HG03432 (cell line): ENCODE results near the gene WASHC4.
"Not testable (repeated sequence)": the region's sequence is repeated elsewhere in the genome, so short reads cannot be mapped to it uniquely, and the experiment has no call there.

Source experiments
- ATAC-seq: cut with Tn5 transposase; IDR thresholded peaks from one replicate; pipeline ENCODE4 v1.9.1; 2021; ENCODE audit warnings: mild to moderate bottlenecking, moderate library complexity; ENCODE audit not compliant: unreplicated experiment

WASHC4 gene

DNA sequence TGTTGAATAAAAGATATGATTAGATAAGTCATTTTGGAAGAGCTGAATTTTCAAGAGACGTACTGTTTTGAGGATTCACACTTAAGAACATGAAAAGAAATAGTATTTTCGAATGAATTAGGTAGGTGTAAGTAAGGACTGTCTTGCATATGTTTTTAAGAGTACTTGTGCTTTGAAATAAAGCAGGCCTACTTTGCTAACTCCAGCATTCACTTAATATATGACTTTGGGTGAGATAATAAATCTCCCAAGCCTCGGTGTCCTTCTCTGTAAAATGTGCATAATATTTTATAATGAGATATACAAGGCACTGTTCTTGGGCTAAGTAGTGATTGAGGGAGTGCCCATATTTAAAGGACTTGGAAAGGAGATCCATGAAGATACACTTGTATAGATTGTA is 54.6 kb downstream of the WASHC4 start:
- ATAC-seq: no peak

DNA sequence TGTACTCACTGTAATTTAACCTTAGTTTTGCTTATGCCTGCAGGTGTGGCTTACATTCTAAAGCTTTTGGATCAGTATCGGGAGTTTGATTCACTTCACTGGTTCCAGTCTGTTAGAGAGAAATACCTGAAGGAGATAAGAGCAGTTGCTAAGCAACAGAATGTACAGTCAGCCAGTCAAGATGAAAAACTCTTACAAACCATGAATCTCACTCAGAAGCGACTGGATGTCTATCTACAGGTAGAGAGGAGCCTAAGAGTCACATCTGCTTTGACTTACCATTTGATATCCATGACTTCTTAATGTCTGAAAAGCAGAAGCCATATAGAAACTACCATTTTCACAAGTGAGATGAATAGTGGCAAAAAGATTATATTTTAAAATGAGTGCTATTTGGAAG is 56.5 kb downstream of the WASHC4 start:
- no peak for ATAC-seq

DNA sequence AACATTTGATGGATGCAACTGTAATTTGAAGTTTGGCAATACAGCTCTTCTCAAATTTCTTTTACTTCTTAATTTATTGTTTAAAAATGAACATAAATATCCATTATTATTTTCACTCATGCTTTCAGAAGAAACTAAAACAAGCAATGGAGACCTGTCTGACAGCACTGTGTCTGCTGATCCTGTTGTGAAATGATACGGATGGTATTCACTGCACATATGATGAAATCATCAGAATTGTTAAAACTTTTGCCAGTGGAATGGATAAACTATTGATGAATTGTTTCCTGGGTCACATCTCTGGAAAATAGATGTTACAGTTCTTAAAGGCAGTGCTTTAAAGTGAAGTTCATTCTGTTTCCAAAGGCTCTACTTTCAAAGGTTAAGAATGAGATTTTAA is 59.2 kb downstream of the WASHC4 start:
- ATAC-seq: no peak

GRCh38 chr12:105167346-105167745 is 59.8 kb downstream of the WASHC4 start:
- no peak for ATAC-seq

DNA sequence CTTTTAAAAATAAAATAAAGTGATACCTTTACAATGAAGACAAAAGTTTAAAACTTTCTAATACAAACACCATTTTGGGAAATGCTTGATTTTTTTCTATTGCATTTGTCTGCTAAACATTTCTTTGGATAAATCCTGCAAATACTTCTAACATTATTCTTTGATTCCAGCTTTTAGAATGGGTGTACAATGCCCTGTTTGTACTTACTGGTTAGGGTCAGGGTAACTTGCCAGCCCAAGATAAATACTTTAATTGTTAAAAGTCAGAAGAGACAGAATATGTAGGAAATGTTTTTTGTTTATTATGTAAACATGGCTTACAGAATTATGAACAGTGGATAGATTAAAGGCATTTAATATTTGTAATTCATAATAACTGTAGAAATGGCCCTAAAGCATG is 60.5 kb downstream of the WASHC4 start:
- ATAC-seq: no peak

- ATAC-seq: no peak
Measured at GRCh38 chr12:105170139-105170538, 62.6 kb downstream of the WASHC4 start.

DNA sequence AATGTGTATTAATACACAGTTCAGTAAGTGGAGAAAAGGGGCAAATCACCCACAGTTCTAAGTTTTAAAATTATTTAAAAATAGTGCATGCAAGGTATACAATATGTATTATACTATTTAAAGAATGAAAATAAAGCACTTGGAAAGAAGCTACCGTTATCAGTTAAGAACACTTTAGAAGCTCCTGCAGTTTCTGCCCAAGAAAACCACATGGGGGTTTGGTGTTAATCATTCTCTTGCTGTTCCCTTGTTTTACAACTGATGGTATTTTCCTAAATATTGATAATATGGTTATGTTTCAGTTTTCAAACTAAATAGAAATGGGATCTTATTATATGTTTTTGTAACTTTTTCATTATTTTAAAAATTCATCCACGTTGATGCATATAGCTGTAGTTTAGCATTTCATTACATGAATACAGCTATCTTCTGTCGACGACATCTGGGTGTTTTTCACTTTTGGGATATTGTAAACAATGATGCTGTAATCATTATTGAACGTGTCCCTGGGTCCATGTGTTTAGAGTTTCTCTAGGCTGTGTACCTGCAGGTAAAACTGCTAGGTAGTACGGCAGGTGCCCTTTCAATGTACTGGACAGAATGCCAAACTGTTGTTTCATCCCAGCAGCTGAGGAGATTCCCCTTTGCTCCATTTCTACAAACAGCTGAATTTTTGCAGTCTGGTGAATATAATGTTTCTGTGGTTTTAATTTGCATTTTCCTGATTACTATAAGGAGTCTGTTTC is 64.3 kb downstream of the WASHC4 start:
- ATAC-seq: no peak

DNA sequence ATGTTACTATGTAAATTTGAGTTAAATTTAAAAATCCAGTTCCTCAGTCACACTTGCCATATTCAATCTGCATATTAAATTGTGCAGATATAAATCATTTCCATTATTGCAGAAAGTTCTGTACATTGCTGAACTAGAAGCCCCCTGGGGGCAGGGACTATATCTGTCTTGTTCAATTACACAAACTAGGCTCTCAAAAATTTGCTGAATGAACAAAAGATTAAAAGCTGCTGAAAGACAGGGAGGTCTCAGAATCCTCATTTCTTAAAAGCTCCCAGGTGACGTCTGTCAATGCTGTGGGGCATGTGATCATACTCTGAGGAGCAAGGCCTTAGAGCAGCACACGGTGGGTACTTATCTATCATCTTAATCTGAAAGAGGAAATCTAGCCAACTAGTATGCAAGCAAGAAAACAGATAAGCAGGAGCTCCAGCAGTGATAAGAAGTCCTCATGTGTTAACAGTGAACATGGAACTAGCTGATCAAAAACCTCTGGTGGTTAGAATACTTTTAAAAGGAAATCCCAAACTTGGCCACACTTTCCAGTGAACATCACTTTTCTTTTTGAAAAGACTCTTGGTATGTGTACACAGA is 68.0 kb downstream of the WASHC4 start:
- ATAC-seq: no peak

GRCh38 chr12:105177208-105177607 is 69.7 kb downstream of the WASHC4 start:
- ATAC-seq: no peak

GRCh38 chr12:105179114-105179513 is 71.6 kb downstream of the WASHC4 start:
- ATAC-seq: not testable (repeated sequence)

DNA sequence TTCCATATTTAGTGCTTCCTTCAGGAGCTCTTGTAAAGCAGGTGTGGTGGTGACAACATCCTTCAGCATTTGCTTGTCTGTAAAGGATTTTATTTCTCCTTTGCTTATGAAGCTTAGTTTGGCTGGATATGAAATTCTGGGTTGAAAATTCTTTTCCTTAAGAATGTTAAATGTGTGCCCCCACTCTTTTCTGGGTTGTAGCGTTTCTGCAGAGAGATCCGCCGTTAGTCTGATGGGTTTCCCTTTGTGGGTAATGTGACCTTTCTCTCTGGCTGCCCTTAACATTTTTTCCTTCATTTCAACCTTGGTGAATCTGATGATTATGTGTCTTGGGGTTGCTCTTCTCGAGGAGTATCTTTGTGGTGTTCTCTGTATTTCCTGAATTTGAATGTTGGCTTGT is 75.9 kb downstream of the WASHC4 start:
- ATAC-seq: not testable (repeated sequence)

DNA sequence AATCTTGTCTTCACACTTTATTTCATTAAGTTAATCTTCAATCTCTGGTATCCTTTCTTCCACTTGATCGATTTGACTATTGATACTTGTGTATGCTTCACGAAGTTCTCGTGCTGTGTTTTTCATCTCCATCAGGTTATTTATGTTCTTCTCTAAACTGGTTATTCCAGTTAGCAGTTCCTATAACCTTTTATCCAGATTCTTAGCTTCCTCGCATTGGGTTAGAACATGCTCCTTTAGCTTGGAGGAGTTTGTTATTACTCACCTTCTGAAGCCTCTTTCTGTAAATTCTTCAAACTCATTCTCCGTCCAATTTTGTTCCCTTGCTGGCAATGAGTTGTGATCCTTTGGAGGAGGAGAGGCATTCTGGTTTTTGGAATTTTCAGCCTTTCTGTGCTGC is 76.4 kb downstream of the WASHC4 start:
- ATAC-seq: not testable (repeated sequence)

DNA sequence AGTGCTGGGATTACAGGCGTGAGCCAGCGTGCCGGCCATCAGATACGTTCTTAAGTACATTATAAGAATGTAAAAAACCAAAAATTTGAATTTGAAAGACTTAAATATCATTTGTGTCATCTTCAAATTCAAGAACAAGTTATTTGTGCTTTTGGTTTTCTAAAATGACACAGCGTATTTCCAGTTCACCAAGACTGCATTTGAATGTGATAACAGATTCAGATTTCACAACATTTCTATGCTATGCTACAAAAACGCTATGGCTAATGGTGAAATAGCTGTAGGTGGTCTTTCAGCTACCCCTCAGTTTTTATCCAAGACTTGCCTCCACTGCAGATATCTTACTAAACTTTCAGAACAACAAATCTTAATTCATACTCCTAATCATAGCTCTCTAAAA is 81.8 kb downstream of the WASHC4 start:
- no peak for ATAC-seq

GRCh38 chr12:105190530-105190929 is 83.0 kb downstream of the WASHC4 start:
- ATAC-seq: no peak

- ATAC-seq: no peak
Measured at GRCh38 chr12:105192624-105193225, 85.2 kb downstream of the WASHC4 start.

GRCh38 chr12:105194947-105195346 is 87.4 kb downstream of the WASHC4 start:
- ATAC-seq: no peak

DNA sequence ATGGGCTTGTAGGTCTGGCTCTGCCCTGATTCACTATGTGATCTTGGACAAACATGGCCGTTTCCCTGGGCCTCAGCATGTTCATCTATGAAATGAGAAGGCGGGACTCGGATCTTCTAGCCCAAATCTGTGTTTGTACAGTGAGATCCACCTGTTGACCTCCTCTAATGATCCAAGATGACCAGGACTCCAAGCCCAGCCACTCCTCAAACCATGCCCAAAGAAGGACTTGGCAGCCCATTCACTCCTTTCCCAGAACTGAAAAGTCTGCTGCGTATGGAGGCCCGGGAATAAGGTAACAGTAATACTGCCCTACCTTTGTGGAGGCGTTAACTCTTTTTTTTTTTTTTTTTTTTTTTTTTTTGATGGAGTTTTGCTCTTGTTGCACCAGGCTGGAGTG is 88.6 kb downstream of the WASHC4 start:
- ATAC-seq: no peak

DNA sequence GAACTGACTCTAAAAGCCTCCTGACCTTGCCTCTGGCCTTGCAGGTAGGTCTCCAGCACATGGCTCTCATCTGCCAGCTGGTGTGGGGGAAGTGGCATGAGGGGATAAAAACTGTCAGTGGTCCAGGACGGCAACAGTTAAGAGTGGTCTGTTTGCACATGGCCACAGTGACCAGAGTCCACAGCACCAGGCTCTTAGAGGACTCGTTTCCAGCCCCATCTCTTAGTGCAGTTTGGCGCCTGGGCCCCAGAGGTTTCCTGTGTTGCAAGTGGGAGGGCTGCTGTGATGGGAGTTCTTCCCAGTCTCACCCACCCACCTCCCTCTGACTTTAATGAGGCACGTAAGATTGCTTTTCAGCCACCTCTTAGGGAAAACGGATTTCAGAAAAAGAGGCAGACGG is 91.4 kb downstream of the WASHC4 start:
- no peak for ATAC-seq

- ATAC-seq: no peak
Measured at GRCh38 chr12:105200385-105200784, 92.9 kb downstream of the WASHC4 start.

GRCh38 chr12:105201299-105201698 is 93.8 kb downstream of the WASHC4 start:
- no peak for ATAC-seq

GRCh38 chr12:105202202-105202601 is 94.7 kb downstream of the WASHC4 start:
- no peak for ATAC-seq

- ATAC-seq: no peak
Measured at GRCh38 chr12:105204127-105204526, 96.6 kb downstream of the WASHC4 start.
